ENCODE results near the gene NYNRIN.
"Not testable (repeated sequence)": the region's sequence is repeated elsewhere in the genome, so short reads cannot be mapped to it uniquely, and the experiment has no call there.

Gene NYNRIN

GRCh38 chr14:24385524-24385923 is 13.3 kb upstream of the NYNRIN start:
- no peak for ATAC-seq
- TF ChIP-seq TCF4 (CRISPR knock-in tag; IDR thresholded peaks at IDR 0.05; ENCODE audit: borderline replicate concordance), result no peak
- TF ChIP-seq TOX (CRISPR knock-in tag; IDR thresholded peaks at IDR 0.05; ENCODE audit: borderline replicate concordance), result no peak
- TF ChIP-seq, protein P1, sequence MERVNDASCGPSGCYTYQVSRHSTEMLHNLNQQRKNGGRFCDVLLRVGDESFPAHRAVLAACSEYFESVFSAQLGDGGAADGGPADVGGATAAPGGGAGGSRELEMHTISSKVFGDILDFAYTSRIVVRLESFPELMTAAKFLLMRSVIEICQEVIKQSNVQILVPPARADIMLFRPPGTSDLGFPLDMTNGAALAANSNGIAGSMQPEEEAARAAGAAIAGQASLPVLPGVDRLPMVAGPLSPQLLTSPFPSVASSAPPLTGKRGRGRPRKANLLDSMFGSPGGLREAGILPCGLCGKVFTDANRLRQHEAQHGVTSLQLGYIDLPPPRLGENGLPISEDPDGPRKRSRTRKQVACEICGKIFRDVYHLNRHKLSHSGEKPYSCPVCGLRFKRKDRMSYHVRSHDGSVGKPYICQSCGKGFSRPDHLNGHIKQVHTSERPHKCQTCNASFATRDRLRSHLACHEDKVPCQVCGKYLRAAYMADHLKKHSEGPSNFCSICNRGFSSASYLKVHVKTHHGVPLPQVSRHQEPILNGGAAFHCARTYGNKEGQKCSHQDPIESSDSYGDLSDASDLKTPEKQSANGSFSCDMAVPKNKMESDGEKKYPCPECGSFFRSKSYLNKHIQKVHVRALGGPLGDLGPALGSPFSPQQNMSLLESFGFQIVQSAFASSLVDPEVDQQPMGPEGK (CRISPR knock-in tag; IDR thresholded peaks at IDR 0.05; ENCODE audit: borderline replicate concordance), result no peak
- no peak for TF ChIP-seq GLIS3 (CRISPR knock-in tag; IDR thresholded peaks at IDR 0.05)
- no peak for TF ChIP-seq ZC3H10 (CRISPR knock-in tag; IDR thresholded peaks at IDR 0.05)
- TF ChIP-seq BACH2 (CRISPR knock-in tag; IDR thresholded peaks at IDR 0.05; ENCODE audit: borderline replicate concordance), result no peak
- no peak for TF ChIP-seq ZFP30 (CRISPR knock-in tag; IDR thresholded peaks at IDR 0.05)
- TF ChIP-seq SNAI2 (CRISPR knock-in tag; IDR thresholded peaks at IDR 0.05), result no peak
- TF ChIP-seq RARB (CRISPR knock-in tag; IDR thresholded peaks at IDR 0.05), result no peak
- no peak for TF ChIP-seq POU6F1 (CRISPR knock-in tag; IDR thresholded peaks at IDR 0.05; ENCODE audit: borderline replicate concordance, low read depth)
- no peak for TF ChIP-seq CSDC2 (CRISPR knock-in tag; IDR thresholded peaks at IDR 0.05)
- TF ChIP-seq PPARA (CRISPR knock-in tag; IDR thresholded peaks at IDR 0.05; ENCODE audit: borderline replicate concordance), result no peak
- no peak for TF ChIP-seq ESRRG (CRISPR knock-in tag; IDR thresholded peaks at IDR 0.05)
- no peak for TF ChIP-seq ZNF70 (CRISPR knock-in tag; IDR thresholded peaks at IDR 0.05)
- TF ChIP-seq ARNTL (CRISPR knock-in tag; IDR thresholded peaks at IDR 0.05; ENCODE audit: borderline replicate concordance, low read depth), result no peak
- TF ChIP-seq, protein P2, sequence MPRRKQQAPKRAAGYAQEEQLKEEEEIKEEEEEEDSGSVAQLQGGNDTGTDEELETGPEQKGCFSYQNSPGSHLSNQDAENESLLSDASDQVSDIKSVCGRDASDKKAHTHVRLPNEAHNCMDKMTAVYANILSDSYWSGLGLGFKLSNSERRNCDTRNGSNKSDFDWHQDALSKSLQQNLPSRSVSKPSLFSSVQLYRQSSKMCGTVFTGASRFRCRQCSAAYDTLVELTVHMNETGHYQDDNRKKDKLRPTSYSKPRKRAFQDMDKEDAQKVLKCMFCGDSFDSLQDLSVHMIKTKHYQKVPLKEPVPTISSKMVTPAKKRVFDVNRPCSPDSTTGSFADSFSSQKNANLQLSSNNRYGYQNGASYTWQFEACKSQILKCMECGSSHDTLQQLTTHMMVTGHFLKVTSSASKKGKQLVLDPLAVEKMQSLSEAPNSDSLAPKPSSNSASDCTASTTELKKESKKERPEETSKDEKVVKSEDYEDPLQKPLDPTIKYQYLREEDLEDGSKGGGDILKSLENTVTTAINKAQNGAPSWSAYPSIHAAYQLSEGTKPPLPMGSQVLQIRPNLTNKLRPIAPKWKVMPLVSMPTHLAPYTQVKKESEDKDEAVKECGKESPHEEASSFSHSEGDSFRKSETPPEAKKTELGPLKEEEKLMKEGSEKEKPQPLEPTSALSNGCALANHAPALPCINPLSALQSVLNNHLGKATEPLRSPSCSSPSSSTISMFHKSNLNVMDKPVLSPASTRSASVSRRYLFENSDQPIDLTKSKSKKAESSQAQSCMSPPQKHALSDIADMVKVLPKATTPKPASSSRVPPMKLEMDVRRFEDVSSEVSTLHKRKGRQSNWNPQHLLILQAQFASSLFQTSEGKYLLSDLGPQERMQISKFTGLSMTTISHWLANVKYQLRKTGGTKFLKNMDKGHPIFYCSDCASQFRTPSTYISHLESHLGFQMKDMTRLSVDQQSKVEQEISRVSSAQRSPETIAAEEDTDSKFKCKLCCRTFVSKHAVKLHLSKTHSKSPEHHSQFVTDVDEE (CRISPR knock-in tag; IDR thresholded peaks at IDR 0.05), result no peak
- TF ChIP-seq ISL1 (CRISPR knock-in tag; IDR thresholded peaks at IDR 0.05), result no peak
- no peak for TF ChIP-seq ZNF565 (CRISPR knock-in tag; conservative IDR thresholded peaks at IDR 0.05; ENCODE audit: low read depth)
- TF ChIP-seq ZFP3 (CRISPR knock-in tag; IDR thresholded peaks at IDR 0.05), result no peak

DNA sequence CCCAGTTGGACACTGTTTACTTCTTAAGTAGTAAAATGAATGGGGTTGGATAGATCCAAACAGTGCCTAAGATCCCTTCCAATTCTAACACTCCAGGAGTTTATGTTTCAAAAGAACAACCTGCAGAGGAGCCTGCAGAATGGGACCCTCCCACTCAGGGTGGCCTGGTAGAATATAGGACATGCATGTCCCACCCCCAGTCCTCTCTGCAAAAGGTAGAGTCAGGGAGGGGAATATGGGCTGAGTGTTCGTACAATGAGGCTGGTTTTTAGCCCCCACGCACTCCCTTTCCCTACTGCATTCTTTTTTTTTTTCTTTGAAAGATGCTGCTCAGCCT is 11.8 kb upstream of the NYNRIN start:
- TF ChIP-seq, protein P1 (CRISPR knock-in tag; IDR thresholded peaks at IDR 0.05; ENCODE audit: borderline replicate concordance), result no peak
- no peak for TF ChIP-seq ISL1 (CRISPR knock-in tag; IDR thresholded peaks at IDR 0.05)
- no peak for TF ChIP-seq RARB (CRISPR knock-in tag; IDR thresholded peaks at IDR 0.05)
- no peak for TF ChIP-seq ZNF8 (CRISPR knock-in tag; IDR thresholded peaks at IDR 0.05)
- TF ChIP-seq CREB5 (CRISPR knock-in tag; IDR thresholded peaks at IDR 0.05; ENCODE audit: low read depth), result no peak
- TF ChIP-seq ZNF565 (CRISPR knock-in tag; conservative IDR thresholded peaks at IDR 0.05; ENCODE audit: low read depth), result no peak
- TF ChIP-seq CSDC2 (CRISPR knock-in tag; IDR thresholded peaks at IDR 0.05), result no peak
- no peak for TF ChIP-seq ZFP3 (CRISPR knock-in tag; IDR thresholded peaks at IDR 0.05)
- no peak for TF ChIP-seq GLIS3 (CRISPR knock-in tag; IDR thresholded peaks at IDR 0.05)
- TF ChIP-seq CSRNP3 (CRISPR knock-in tag; IDR thresholded peaks at IDR 0.05), result no peak
- no peak for TF ChIP-seq BACH2 (CRISPR knock-in tag; IDR thresholded peaks at IDR 0.05; ENCODE audit: borderline replicate concordance)
- no peak for ATAC-seq

DNA sequence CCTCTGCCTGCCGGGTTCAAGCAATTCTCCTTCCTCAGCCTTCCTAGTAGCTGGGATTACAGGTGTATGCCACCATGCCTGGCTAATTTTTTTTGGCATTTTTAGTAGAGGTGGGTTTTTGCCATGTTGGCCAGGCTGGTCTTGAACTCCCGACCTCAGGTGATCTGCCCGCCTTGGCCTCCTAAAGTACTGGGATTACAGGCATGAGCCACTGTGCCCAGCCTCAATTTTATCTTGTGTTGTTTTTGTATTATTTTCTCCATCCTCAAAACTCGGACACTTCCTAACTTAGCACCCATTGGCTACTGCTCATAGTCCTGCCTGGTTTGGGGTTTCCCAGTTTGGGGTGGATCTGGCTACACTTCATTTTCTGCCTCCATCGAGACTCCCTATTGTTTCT is 11.2 kb upstream of the NYNRIN start:
- not testable (repeated sequence) for ATAC-seq
